IMR-90 (cell line): ENCODE data around the gene AP3D1. TPM values are rescaled to one million over a fixed set of nuclear protein-coding genes. Genes with fewer than 3 reads are reported as not detected.
"Not testable (repeated sequence)": the region's sequence is repeated elsewhere in the genome, so short reads cannot be mapped to it uniquely, and the experiment has no call there.

Source experiments
- ATAC-seq: fragments of 200-7000 bp; cut with Tn5 transposase; 2 replicates; pipeline ENCODE4 v1.9.1; 2020; ENCODE audit warnings: low read depth, mild to moderate bottlenecking, moderate library complexity
- BruUV-seq: library from RNA; stranded (reverse); fragments of 400-500 nt; replicated peaks from 2 replicates; lab custom pipeline; 2021; lab: Mats Ljungman, UMichigan
- CTCF ChIA-PET: fragments of 300-600 bp; formaldehyde crosslinking; extraction: SDS; loops from one replicate; lab custom pipeline; 2021; ENCODE audit warnings: antibody characterized with exemption; lab: Yijun Ruan, JAX
- POLR2A ChIA-PET: fragments of 300-600 bp; sonication (Branson Sonifier 250); formaldehyde crosslinking; loops from one replicate; lab custom pipeline; 2022; ENCODE audit warnings: antibody characterized with exemption; ENCODE audit not compliant: unreplicated experiment; lab: Charles Lee
- DNase-seq: peaks from one replicate; pipeline ENCODE4 v3.0.0; 2013
- H2AFZ ChIP-seq: replicated peaks from 2 replicates; pipeline ENCODE3; 2013; ENCODE audit warnings: low read length, mild to moderate bottlenecking; ENCODE audit not compliant: poor library complexity
- H2AK5ac ChIP-seq: 2 replicates; pipeline ENCODE4 v1.6.1; 2013; ENCODE audit warnings: low read depth, low read length, inconsistent platforms
- H2AK9ac ChIP-seq: replicated peaks from 2 replicates; pipeline ENCODE3; 2013; ENCODE audit warnings: mild to moderate bottlenecking, low read depth, low read length, moderate library complexity; ENCODE audit not compliant: poor library complexity
- H2BK120ac ChIP-seq: 2 replicates; pipeline ENCODE4 v1.6.1; 2013; ENCODE audit warnings: low read depth, low read length, inconsistent platforms
- H2BK15ac ChIP-seq: 3 replicates; pipeline ENCODE4 v1.6.1; 2013; ENCODE audit warnings: low read depth, low read length, inconsistent platforms
- H2BK20ac ChIP-seq: 2 replicates; pipeline ENCODE4 v1.6.1; 2013; ENCODE audit warnings: low read depth, mild to moderate bottlenecking, inconsistent platforms, low read length, moderate library complexity
- H2BK5ac ChIP-seq: 2 replicates; pipeline ENCODE4 v1.6.1; 2013; ENCODE audit warnings: mild to moderate bottlenecking, low read depth, low read length, inconsistent platforms; ENCODE audit not compliant: poor library complexity, severe bottlenecking
- H3K14ac ChIP-seq: replicated peaks from 2 replicates; pipeline ENCODE4 v1.6.1; 2013; ENCODE audit warnings: low read depth, low read length, inconsistent platforms
- H3K18ac ChIP-seq: 2 replicates; pipeline ENCODE4 v1.6.1; 2013; ENCODE audit warnings: low read depth, low read length, control low read depth
- H3K23ac ChIP-seq: 2 replicates; pipeline ENCODE4 v1.6.1; 2013; ENCODE audit warnings: low read depth, low read length, inconsistent platforms
- H3K27ac ChIP-seq: 2 replicates; pipeline ENCODE4 v1.5.1; 2013; ENCODE audit warnings: mild to moderate bottlenecking, control low read depth, low read length; ENCODE audit not compliant: insufficient read depth
- H3K27me3 ChIP-seq: 2 replicates; pipeline ENCODE4 v1.6.1; 2013; ENCODE audit warnings: low read length; ENCODE audit not compliant: control insufficient read depth, insufficient read depth
- H3K36me3 ChIP-seq: 2 replicates; pipeline ENCODE4 v1.6.1; 2013; ENCODE audit warnings: low read length, mixed read lengths; ENCODE audit not compliant: control insufficient read depth, insufficient read depth
- H3K4ac ChIP-seq: 2 replicates; pipeline ENCODE4 v1.6.1; 2013; ENCODE audit warnings: low read depth, low read length, inconsistent platforms
- H3K4me1 ChIP-seq: 2 replicates; pipeline ENCODE4 v1.6.1; 2013; ENCODE audit warnings: low read length, mixed read lengths; ENCODE audit not compliant: control insufficient read depth, insufficient read depth
- H3K4me2 ChIP-seq: 2 replicates; pipeline ENCODE4 v1.6.1; 2013; ENCODE audit warnings: low read depth, mild to moderate bottlenecking, control low read depth, low read length, moderate library complexity
- H3K4me3 ChIP-seq: 2 replicates; pipeline ENCODE4 v1.5.1; 2013; ENCODE audit warnings: low read depth, mild to moderate bottlenecking, control low read depth, low read length, moderate library complexity; ENCODE audit not compliant: insufficient read depth
- H3K56ac ChIP-seq: 2 replicates; pipeline ENCODE4 v1.6.1; 2013; ENCODE audit warnings: low read length, inconsistent platforms; ENCODE audit not compliant: insufficient read depth; ENCODE audit errors: extremely low read depth
- H3K79me1 ChIP-seq, 2 experiments: 2 replicates each; pipeline ENCODE4 v1.6.1; 2013; ENCODE audit warnings: low read length in 2 of 2, inconsistent platforms in 1 of 2, low read depth in 1 of 2
- H3K9ac ChIP-seq: 2 replicates; pipeline ENCODE4 v1.6.1; 2013; ENCODE audit warnings: low read depth, low read length, control low read depth
- H3K9me1 ChIP-seq: 2 replicates; pipeline ENCODE4 v1.6.1; 2013; ENCODE audit warnings: low read length, inconsistent platforms; ENCODE audit not compliant: insufficient read depth
- H3K9me3 ChIP-seq: 2 replicates; pipeline ENCODE4 v1.6.1; 2013; ENCODE audit warnings: low read length; ENCODE audit not compliant: control insufficient read depth, insufficient read depth
- H4K20me1 ChIP-seq: 2 replicates; pipeline ENCODE4 v1.6.1; 2013; ENCODE audit warnings: low read length, inconsistent platforms; ENCODE audit not compliant: insufficient read depth
- H4K5ac ChIP-seq: 2 replicates; pipeline ENCODE4 v1.6.1; 2013; ENCODE audit warnings: mild to moderate bottlenecking, low read depth, low read length, control low read depth
- H4K8ac ChIP-seq, 2 experiments: 2 replicates each; pipeline ENCODE4 v1.6.1; 2013; ENCODE audit warnings: low read depth in 2 of 2, low read length in 2 of 2, control low read depth in 1 of 2, inconsistent platforms in 1 of 2
- H4K91ac ChIP-seq: 2 replicates; pipeline ENCODE4 v1.6.1; 2013; ENCODE audit warnings: low read depth, low read length, inconsistent platforms; ENCODE audit not compliant: insufficient read depth
- BHLHE40 ChIP-seq: fragments of 150-350 bp; IDR thresholded peaks from 2 replicates; pipeline ENCODE4 v1.6.1; 2016; ENCODE audit warnings: mild to moderate bottlenecking, low read depth, low read length
- CEBPB ChIP-seq: IDR thresholded peaks from 2 replicates; pipeline ENCODE4 v1.6.1; 2012; ENCODE audit warnings: low read depth, low read length, improper control_type of control experiment
- WGBS, 2 experiments: methylation state at CpG; one replicate each; pipeline versions ENCODE4 v1.1.5 to v1.1.7; 2013; ENCODE audit warnings: missing lambda C conversion rate in 2 of 2; ENCODE audit not compliant: insufficient read length in 1 of 2; ENCODE audit errors: extremely low coverage in 2 of 2; 5-methylcytosine and 5-hydroxymethylcytosine counted together
- dilution Hi-C: fragments of 300-500 bp; cut with HindIII; formaldehyde crosslinking; loops from one replicate; pipeline ENCODE4 v1.14.3; 2018; ENCODE audit warnings: low sequenced_read_pairs; ENCODE audit not compliant: unreplicated experiment
- in situ Hi-C: fragments of 300-500 bp; cut with MboI; formaldehyde crosslinking; loops from 3 replicates; pipeline ENCODE4 v1.14.3; 2019; ENCODE audit warnings: low sequenced_read_pairs, inconsistent platforms, mixed read lengths
- intact Hi-C: fragments of 100-400 bp; cut with micrococcal nuclease; formaldehyde crosslinking; loops from 2 replicates; pipeline ENCODE4 v1.10.0; 2022
- polyA plus RNA-seq, 3 experiments: library from polyadenylated mRNA; depleted of rRNA; stranded (reverse); fragments of >200 nt; gene quantifications; 2 replicates each; pipeline ENCODE4 v1.2.3, GENCODE V29; 2012; ENCODE audit warnings: low replicate concordance in 1 of 3
- total RNA-seq: library from RNA; depleted of rRNA; stranded (reverse); fragments of >200 nt; gene quantifications from 2 replicates; pipeline ENCODE4 v1.2.3, GENCODE V29; 2012

AP3D1 gene
- total and polyA plus RNA-seq, 2 of the 4 experiments (the other 2 are of a cell fraction): 75.3 to 129 TPM

DNA sequence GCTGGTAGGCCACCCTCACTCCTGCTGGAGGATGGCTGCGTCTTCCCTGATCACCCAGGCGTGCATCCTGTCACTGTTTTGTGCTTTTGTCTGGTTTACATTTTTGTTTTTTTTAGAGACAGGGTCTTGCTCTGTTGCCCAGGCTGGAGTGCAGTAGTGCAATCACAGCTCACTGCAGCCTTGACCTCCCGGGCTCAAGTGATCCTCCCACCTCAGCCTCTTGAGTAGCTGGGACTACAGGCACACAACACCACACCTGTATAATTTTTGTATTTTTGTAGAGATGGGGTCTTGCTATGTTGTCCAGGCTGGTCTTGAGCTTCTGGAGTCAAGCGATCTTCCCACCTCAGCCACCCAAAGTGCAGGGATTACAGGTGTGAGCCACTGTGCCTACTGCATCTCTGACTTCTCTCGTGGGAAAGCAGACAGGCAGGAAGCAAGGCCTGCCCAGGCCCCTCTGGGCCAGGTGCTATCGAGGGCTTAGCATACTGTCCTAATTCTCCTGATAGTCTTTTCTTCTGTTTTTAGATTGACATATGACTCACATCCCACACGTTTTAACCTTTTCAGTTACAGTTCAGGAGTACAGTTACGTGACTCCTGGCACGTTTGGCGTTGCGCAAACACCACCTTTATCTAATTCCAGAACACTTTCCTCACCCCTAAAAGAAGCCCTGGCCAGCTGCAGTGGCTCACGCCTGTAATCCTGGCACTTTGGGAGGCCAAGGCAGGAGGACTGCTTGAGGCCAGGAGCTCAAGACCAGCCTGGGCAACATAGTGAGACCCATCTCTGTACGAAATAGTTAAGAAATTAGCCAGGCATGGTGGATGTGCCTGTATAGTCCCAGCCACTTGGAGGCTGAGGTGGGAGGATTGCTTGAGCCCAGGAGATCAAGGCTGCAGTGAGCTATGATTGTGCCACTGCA is 64.4 kb downstream of the AP3D1 start:
- H3K9me3 ChIP-seq, H3K4ac ChIP-seq, H4K8ac ChIP-seq, H3K4me1 ChIP-seq, H3K9ac ChIP-seq, intact Hi-C loops, H2BK120ac ChIP-seq, H3K27me3 ChIP-seq, H2BK15ac ChIP-seq, H3K4me3 ChIP-seq, in situ Hi-C loops, H3K27ac ChIP-seq, H3K23ac ChIP-seq, H3K18ac ChIP-seq, H3K14ac ChIP-seq, ATAC-seq, H2BK20ac ChIP-seq, H3K56ac ChIP-seq, CTCF ChIA-PET, BruUV-seq, POLR2A ChIA-PET, H4K5ac ChIP-seq, H2AK9ac ChIP-seq, H2AK5ac ChIP-seq, H3K4me2 ChIP-seq, dilution Hi-C loops, H4K91ac ChIP-seq, H2AFZ ChIP-seq: not testable (repeated sequence)
- Histone ChIP-seq H3K79me1 (peaks cover 27 to 69% of the 10 kb centered on the region in 2 experiments), H3K36me3 (peaks cover 17% of the 10 kb centered on the region; the same call in 1 of the 2 replicates), H4K20me1 (peaks cover 29% of the 10 kb centered on the region), H3K9me1 (peaks cover 15% of the 10 kb centered on the region), H2BK5ac (peak overlapping the region; percentile 43)
- DNase-seq: peak; percentile 38
- 87% methylated on average over 4 of the region's 13 CpGs; no CpG with 5 or more reads in 1 of the 2 experiments for WGBS, 2 experiments
- TF ChIP-seq BHLHE40: peak; percentile 75
- peak; percentile 78 for TF ChIP-seq CEBPB
